ENCODE data around the gene SEZ6. TPM values are rescaled to one million over a fixed set of nuclear protein-coding genes. Genes with fewer than 3 reads are reported as not detected.

The SEZ6 gene
- total RNA-seq, 1 donor from 2014 or later, result 6.9 TPM

DNA sequence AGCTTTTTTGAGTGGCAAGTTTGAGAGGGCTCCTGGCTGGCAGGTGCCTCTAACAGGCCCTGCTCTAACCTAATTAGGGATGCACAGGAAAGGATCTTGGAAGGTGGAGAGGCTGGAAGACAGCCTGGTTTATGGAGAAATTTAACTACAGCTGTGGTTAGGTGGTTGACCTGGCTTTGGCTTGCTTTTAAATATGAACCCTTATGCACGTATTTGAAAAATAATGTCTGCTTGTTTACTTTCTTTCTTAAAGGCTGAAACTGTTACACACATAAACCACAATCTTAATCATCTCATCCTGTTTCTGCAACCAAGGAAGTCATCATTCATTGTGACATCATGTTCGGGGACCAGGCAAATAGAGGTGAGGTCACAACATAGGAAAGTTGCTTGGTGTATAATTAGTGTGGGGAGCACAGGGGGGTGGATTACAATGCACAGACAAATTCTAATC lies 79.9 kb downstream of the SEZ6 start:
- Mint-ChIP-seq H3K27ac (no peak overlapping the region), H3K27me3 (no peaks in the 10 kb centered on the region), H3K4me1 (ENCODE audit: unreplicated experiment) (peaks cover 10% of the 10 kb centered on the region), H3K9me3 (no peaks in the 10 kb centered on the region), H3K4me3 (no peak overlapping the region), H3K36me3 (peaks cover 27% of the 10 kb centered on the region)
- DNase-seq (ENCODE audit: extremely low spot score, unreplicated experiment), result no peak
- TF ChIP-seq CTCF (conservative IDR thresholded peaks at IDR 0.05), result no peak

DNA sequence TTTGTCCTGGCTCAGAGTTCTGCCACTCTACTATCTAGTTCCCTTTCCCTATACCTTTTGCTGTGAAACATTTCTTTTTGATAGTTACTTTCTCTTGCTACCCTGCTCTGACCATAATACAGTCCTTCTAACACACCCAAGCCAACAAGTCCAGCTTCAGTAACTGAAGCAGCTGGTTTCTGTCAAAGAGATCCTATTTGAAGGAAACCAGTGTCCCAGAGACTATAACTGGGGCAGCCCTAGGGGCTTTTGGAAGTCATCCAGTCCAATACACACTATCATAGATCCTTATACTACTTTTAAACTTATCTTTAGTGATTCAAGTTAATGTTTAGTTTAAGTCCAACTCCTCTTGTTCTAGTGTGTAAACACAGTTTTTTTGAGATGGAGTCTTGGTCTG lies 85.6 kb downstream of the SEZ6 start:
- no peak for DNase-seq (ENCODE audit: extremely low spot score, unreplicated experiment)
- H3K27ac Mint-ChIP-seq, result no peak overlapping the region
- no peaks in the 10 kb centered on the region for H3K27me3 Mint-ChIP-seq
- H3K4me1 Mint-ChIP-seq (ENCODE audit: unreplicated experiment), result no peaks in the 10 kb centered on the region
- TF ChIP-seq CTCF (conservative IDR thresholded peaks at IDR 0.05), result no peak
- no peaks in the 10 kb centered on the region for H3K9me3 Mint-ChIP-seq
- peaks cover 26% of the 10 kb centered on the region for H3K36me3 Mint-ChIP-seq
- no peak overlapping the region for H3K4me3 Mint-ChIP-seq

GRCh38 chr17:28918295-28918694 lies 87.5 kb downstream of the SEZ6 start:
- H3K36me3 Mint-ChIP-seq, result peaks cover 33% of the 10 kb centered on the region
- no peak for TF ChIP-seq CTCF (conservative IDR thresholded peaks at IDR 0.05)
- no peaks in the 10 kb centered on the region for H3K9me3 Mint-ChIP-seq
- H3K27me3 Mint-ChIP-seq, result no peaks in the 10 kb centered on the region
- H3K4me3 Mint-ChIP-seq, result no peak overlapping the region
- no peak for DNase-seq (ENCODE audit: extremely low spot score, unreplicated experiment)
- no peaks in the 10 kb centered on the region for H3K4me1 Mint-ChIP-seq (ENCODE audit: unreplicated experiment)
- H3K27ac Mint-ChIP-seq, result no peak overlapping the region

- no peak overlapping the region for H3K27ac Mint-ChIP-seq
- H3K36me3 Mint-ChIP-seq, result peaks cover 34% of the 10 kb centered on the region
- TF ChIP-seq CTCF (conservative IDR thresholded peaks at IDR 0.05), result no peak
- no peaks in the 10 kb centered on the region for H3K4me1 Mint-ChIP-seq (ENCODE audit: unreplicated experiment)
- no peaks in the 10 kb centered on the region for H3K9me3 Mint-ChIP-seq
- no peaks in the 10 kb centered on the region for H3K27me3 Mint-ChIP-seq
- no peak for DNase-seq (ENCODE audit: extremely low spot score, unreplicated experiment)
- H3K4me3 Mint-ChIP-seq, result no peak overlapping the region
Measured at GRCh38 chr17:28917465-28917864, 88.4 kb downstream of the SEZ6 start.

DNA sequence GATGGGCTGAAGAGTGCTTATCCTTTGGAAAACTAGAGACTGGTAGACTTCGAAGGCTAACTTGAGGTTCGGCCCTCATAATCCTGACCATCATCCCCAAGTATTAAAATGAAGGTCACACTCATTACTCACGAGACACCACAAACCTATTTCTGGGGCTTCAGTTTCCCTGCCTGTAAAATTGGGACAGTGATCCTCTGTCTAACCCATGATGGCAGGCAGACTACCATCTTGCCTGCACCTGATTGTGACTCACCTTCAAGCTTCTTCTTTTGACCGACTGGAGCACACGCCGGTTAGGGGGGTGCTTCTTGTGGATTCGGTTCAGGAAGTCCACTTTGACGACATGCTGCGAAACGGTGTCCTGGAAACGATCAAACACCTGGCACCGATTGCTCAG lies 88.8 kb downstream of the SEZ6 start:
- Mint-ChIP-seq H3K9me3 (no peaks in the 10 kb centered on the region), H3K4me3 (no peak overlapping the region), H3K27me3 (no peaks in the 10 kb centered on the region), H3K4me1 (ENCODE audit: unreplicated experiment) (no peaks in the 10 kb centered on the region), H3K36me3 (peaks cover 34% of the 10 kb centered on the region), H3K27ac (no peak overlapping the region)
- no peak for DNase-seq (ENCODE audit: extremely low spot score, unreplicated experiment)
- TF ChIP-seq CTCF (conservative IDR thresholded peaks at IDR 0.05), result no peak
